ENCODE measurements around the gene CDH5.

DNA sequence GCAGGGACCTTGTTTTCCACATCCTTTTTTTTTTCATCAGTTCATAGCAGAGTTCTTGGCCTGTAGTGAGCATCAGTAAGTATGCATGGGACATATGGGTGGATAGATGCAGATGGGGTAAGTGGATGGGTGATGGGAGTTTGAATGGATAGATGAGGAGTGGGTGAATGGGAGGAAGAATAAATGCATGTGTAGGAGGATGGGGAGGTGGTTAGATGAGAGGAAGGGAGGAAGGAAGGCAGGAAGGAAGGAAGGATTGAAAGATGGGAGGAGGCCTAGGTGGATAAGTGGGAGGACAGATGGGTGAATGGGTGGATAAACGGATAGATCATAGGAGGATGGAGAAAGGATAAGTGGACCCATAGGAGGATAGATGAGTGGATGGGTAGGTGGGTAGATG lies 56.7 kb downstream of the CDH5 start:
- TF ChIP-seq TAF1 (IDR thresholded peaks at IDR 0.05; ENCODE audit: borderline replicate concordance, insufficient read depth, low read length) (no peak), POLR2AphosphoS5 (IDR thresholded peaks at IDR 0.05; ENCODE audit: low read depth, low read length) (no peak), SIN3A (IDR thresholded peaks at IDR 0.05; ENCODE audit: borderline replicate concordance, insufficient read depth, low read length) (no peak), FOXP2 (optimal IDR thresholded peaks at IDR 0.05; ENCODE audit: borderline replicate concordance, extremely low read depth, extremely low read length, insufficient read depth) (no peak)
- TF ChIP-seq, protein P1, sequence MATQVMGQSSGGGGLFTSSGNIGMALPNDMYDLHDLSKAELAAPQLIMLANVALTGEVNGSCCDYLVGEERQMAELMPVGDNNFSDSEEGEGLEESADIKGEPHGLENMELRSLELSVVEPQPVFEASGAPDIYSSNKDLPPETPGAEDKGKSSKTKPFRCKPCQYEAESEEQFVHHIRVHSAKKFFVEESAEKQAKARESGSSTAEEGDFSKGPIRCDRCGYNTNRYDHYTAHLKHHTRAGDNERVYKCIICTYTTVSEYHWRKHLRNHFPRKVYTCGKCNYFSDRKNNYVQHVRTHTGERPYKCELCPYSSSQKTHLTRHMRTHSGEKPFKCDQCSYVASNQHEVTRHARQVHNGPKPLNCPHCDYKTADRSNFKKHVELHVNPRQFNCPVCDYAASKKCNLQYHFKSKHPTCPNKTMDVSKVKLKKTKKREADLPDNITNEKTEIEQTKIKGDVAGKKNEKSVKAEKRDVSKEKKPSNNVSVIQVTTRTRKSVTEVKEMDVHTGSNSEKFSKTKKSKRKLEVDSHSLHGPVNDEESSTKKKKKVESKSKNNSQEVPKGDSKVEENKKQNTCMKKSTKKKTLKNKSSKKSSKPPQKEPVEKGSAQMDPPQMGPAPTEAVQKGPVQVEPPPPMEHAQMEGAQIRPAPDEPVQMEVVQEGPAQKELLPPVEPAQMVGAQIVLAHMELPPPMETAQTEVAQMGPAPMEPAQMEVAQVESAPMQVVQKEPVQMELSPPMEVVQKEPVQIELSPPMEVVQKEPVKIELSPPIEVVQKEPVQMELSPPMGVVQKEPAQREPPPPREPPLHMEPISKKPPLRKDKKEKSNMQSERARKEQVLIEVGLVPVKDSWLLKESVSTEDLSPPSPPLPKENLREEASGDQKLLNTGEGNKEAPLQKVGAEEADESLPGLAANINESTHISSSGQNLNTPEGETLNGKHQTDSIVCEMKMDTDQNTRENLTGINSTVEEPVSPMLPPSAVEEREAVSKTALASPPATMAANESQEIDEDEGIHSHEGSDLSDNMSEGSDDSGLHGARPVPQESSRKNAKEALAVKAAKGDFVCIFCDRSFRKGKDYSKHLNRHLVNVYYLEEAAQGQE (IDR thresholded peaks at IDR 0.05; ENCODE audit: insufficient read depth in 1 of 2, low read depth in 2 of 2, low read length in 2 of 2) = no peak

Data from PFSK-1 (cell line).